SKM-1 treated with dmso at 0.1 percent for 144 hours (cell line): ENCODE measurements around the gene S100A12.
A peak's percentile ranks its signal among the peaks of the same experiment; 100 is the strongest.
"Not testable (repeated sequence)": the region's sequence is repeated elsewhere in the genome, so short reads cannot be mapped to it uniquely, and the experiment has no call there.

ENCODE experiments used
- DNase-seq: peaks from one replicate; lab custom pipeline; 2025; ENCODE audit not compliant: unreplicated experiment; lab: John Stamatoyannopoulos, UW

Gene S100A12

DNA sequence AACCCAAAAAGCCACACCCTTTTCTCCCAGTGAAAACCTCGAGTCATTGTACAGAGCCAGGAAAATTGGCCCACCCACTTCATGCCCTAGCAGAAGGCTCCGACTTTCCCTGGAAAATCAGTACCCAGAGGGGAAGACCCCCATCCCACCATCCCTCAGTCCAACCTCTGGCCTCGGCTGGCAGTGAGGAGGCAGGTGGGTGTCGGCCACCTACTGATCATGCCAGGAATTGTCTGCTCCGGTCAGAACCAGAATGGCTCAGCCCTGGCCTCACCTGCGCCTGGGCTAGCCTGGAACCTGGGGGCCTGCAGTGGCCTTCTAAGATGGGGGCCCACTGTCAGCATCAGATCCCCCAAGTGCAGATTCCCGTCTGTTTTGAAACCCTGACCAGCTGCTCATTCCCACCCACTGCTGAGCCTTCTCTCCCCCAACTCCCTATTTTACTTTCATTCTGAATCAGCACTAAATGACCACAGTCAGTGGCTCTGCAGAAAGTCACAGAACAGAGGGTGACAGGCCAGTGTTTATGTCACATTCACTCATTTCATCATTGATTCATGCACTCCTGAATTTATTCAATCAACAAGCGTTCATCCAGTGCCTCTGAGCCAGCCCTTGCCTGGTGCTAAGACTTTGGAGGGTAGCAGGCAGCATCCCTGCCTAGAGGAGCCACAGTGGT lies 20.8 kb downstream of the S100A12 start:
- no peak for DNase-seq

DNA sequence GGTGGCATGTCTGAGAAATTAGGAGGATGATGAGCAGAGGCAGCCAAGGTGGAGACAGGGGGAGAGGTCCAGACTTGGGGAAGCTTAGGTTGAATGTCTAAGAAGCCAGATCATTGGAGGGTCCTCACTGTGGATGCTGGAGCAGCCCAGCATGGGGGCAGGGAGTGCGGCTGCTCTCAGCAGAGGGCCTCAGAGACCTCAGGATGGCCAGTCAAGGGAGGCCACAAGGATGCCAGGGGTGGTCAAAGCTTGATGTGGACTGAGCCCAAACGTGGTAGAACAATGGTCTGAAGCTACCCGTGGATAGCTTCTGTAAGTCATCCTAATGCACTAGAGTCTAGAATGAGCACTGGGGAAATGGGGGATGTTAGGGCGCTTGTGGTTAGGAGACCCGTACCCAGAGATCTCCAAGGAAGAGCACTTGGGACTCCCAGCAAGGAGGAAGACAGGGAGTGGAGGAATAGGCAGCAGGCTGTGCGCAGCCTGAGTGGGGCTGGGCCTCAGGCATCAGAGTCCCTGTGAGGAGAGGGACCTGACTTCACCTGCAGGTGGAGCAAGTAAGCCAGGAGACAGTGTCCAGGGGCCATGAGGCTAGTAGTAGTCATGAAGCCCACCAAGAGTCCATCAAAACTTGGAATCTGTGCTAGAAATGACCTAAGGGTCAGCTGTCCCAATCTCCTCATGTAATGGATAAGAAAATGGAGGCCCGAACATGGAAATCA lies 22.0 kb downstream of the S100A12 start:
- peak; percentile 68 for DNase-seq

DNA sequence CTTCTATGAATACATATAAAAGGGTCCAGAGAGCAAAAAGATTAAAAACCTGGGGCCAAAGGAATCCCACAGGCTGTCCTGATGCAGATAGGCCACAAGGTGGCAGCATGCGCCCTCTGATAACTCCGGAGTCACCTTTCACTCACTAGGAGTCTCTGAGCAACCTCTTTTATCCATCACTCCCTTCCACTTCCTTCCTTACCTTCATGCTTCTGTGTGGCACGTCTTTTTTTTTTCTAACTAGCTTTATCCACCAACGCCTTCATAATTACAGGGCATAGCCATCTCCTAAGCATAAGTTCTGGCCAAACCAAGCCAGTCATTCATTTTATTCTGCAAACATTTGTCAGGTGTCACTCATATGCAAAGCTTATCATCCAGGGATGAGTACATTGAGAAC lies 22.9 kb downstream of the S100A12 start:
- peak; percentile 89 for DNase-seq

DNA sequence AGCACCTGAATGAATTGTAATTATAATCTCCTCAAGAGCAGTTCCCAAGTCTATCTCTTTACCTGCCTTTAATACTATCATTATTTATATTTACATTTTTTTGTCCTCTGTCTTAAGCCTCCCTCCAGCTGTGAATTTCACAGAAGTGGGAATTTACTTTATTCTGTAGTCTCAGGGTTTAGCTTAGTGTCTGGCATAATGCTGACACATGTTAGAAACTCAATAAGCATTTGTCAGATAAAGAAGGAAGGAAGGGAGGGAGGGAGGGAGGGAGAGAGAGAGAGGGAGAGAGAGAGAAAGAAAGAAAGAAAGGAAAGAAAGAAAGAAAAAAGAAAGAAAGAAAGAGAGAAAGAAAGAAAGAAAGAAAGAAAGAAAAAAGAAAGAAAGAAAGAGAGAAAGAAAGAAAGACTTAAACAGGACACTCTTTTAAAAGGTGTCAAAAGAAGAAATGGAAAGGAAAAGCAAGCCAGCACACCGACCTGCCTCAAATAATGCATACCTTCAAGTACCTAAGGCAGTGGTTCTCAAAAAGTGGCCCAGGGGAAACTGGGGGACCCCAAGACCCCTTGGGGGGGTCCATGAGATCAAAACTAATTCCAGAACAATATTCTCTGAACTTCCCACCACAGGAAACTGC lies 25.0 kb downstream of the S100A12 start:
- no peak for DNase-seq

DNA sequence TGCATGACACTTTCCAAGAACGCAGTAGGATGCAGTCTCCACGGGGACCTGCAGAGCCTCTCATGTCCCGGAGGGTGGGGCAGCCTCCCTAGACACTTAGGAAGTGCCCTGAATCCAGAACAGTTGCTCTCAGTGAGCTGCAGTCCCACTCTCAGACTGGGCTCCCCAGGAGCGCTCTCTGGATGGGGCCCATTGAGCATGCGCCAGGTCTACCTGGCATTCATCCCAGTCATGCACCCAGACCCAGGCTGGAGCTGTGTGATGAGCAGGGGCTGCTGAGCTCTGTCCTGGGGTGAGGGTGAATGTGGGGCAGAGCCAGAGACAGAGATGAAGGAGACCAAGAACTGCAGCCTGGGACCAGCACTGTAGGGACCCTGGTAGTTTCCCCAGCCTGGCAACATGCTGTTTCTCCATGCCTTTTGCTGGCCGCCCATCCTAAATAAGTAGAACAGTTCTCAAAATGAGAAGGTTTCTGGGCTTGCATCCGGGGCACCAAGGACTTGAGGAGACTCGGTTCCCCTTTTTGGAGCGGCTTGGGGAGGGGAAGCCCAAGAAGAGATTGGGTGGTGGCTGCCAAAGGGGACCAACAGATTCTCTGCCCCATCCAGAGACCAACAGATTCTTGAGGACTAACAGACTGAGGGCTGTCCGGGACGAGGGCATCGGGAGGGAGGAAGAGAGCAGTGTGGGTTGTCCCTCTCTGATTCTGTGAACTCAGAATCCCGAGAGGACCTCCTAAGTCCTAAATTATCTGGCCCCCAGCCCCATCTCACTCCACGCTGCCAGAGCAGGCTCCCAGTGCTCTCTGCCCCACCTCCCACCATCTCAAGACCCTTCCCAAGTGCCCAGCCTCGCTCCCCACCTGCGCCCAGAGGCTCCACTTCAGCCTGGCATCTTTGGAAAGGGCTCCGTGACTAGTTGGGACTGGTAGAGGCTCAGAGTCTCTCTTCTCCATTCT lies 25.8 kb downstream of the S100A12 start:
- DNase-seq: no peak

DNA sequence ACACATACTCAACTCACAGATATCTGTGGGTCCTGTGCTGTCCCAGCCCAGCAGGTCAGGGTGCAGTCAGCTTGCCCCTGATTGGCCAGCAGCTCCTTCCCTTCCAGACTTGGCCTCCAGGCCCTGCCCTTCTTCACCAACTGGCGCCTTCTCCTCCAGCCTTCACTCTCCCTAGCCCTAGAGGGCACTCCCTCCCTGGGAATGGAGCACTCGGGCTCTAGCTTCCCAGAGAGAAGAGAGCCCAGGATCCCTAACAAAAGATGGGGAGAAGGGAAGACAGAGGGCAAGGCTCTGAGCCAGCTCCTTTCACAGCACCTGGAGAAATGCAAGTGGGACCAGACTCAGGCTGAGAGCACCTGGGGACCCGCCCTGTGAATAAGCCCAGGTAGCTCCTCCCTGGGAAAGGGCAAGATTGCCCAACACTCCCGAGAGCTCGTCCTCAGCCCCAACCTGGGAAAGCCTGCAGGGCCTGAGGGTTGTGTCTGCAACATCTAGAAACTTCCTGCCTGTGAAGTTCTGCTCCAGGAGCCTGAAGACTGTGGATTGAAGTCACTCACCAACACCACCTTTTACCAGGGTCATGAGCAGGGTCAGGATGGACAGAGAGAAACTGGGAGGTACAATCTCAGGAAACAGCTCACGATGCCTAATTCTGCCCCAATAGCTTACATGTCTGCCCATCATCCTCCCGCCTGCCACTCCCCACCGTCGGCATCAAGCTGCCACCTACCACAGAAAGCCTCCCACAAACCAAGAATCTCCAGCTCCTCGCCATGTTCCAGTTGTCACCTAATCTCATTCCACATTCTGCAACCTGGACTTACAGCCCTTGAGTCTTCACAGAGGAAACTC lies 26.7 kb downstream of the S100A12 start, which contains the start of gene PGLYRP4:
Gene PGLYRP4, minus strand, starts transcription at position 331 of the 852 bp plus-strand sequence. CDS start 909 bp downstream, outside the sequence.
- DNase-seq: no peak

DNA sequence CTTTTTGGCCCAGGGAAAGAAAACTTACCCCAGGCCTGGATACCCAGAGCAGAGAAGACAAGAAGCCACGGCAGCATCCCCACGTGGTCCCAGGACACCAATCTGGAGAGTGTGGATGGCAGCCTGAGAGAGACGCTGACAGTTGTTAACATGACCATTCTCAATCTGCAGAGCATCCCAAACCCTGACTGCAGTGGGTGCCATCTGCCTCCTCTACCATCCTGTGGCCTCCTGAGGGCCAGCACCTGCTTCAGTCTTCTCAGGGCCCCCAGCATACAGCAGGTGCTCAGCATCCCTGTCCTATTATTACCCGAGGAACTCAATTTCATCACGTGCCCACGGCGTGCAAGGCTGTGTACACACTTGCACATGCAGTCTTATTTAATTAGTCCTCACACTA lies 27.6 kb downstream of the S100A12 start:
- no peak for DNase-seq

DNA sequence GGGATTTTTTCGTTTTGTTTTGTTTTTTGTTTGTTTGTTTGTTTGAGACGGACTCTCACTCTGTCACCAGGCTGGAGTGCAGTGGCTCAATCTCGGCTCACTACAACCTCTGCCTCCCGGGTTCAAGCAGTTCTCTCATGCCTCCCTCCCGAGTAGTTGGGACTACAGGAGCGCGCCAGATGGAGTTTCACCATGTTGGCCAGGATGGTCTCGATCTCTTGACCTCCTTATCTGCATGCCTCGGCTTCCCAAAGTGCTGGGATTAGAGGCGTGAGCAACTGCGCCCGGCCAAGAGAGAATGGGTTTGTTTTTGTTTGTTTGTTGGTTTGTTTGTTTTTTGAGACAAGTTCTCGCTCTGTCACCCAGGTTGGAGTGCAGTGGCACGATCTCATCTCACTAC lies 28.4 kb downstream of the S100A12 start:
- DNase-seq: not testable (repeated sequence)

DNA sequence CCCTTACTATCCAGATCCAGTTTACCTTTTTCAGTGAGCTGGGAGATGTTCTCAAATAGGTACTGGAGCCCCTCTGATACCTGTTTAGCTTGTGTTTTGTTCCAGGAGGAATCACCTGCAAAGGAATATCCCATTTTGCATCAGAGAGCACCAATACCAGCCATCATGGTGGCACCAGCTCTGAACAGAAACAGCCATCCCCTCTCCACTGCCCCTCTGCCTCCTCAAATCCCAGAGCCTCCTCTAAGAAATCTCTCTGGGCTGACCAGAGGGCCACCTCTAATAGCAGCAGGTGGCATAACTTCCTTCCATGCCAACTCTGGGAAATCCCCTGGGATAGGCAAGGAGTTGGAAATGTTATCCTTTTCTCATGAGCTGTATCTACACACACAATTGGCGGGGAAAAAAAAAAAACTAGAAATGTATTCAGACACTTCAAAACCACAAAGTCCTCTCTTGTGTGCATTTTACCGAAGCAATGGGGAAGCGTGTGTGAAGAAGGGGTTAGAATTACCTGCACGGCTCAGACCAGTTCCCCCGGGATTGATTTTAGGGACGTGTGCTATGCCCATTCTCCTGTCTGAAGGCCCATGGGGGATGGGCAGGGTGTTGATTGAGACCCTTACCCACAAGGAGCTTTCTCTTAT lies 29.2 kb downstream of the S100A12 start:
- no peak for DNase-seq

DNA sequence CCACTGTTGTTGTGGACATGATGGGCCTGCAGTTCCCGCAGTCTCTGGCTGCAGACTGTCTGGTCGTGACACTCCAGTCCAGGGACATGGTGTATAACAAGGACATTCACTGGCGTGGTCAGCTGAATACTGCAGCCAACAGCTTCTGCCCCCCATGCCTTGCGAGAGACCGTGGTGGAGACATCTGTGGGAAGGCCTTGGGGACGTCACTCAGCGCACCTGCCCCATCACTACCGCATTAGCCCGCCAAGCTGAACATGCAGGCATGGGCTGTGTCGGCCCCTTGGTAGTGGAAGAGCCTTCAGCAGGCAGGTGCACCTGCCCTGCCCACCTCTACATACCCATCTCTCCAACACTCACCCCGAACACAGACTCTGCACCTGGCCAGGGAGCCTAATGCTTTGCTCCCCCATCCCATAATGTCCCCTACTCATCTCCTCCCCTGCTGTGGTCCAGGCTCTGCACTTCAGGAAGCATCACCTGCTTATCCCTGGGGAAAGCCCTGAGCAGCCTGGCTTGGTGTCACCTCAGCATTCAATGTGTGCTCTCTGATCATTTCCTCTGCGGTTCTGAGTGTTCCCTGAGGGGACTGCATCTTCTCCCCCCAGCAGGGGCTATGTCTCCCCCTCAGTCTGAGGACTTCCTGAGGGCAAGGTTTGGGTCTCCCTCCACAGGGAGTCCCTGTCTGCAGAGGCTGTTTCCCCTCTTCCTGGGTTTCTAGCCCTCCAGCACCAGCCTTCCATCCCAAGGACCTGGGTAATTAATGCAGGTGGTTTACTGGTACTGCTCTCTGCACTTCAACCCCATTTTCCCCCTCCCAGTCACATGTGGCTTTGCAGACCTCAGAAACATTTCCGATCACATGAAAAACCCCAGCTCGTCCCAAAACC lies 30.0 kb downstream of the S100A12 start:
- no peak for DNase-seq

DNA sequence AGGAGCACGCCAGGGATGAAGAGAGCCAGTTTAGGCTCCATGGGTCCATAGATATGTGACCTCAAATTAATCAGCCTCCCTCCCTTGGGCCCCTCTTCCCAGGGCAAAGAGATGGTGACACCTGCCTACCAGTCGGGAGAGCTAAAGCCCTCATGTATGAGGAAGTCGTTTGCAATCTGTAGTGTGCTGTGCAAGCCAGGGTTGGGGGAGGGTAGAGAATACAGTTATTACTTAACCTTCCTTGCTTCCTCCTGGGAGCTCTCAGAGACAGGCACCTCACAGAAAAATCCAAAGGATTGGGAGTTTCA lies 30.7 kb downstream of the S100A12 start:
- DNase-seq: peak; percentile 98

DNA sequence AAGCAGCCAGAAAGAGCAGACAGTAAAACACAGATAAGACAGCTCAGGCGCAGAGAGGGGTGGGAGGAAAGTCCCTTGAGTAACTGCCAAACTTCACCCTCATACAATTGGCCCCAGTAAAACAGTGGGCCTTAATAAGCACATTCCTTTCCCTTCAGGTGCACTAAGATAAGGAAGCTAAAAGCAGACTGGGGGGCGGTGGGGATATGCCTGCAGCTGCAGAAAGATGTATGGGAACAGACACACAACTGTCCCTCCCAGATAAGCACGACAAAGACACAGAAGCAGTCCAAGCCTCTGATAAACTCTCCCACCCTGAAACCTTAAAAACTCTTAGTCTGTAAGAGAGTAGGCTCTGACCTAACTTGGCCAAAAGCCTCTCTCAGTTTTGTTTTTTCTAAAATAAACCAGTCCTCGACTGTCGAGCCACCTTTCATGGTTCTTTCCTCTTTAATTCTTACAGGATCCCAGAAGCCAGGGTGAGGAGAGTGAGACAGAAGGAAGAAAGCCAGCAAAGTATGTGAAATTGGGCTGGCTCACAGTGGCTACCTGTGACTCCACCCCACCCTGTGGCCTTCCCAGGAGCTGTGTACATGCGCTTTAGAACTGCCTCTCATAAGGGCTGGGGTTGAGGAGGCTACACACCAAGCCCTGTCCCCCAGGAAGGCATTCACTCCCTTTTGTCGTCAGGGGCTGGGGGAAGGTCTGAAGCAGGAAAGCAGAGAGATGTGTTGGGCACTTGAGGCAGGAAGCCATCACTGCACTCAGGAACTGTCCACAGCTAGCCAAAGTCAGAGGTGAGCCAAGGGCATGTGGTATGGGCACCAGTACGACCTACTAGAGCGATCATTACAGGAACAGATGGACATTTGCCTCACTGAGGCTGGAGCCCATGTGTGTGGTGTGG lies 31.4 kb downstream of the S100A12 start:
- DNase-seq: no peak

DNA sequence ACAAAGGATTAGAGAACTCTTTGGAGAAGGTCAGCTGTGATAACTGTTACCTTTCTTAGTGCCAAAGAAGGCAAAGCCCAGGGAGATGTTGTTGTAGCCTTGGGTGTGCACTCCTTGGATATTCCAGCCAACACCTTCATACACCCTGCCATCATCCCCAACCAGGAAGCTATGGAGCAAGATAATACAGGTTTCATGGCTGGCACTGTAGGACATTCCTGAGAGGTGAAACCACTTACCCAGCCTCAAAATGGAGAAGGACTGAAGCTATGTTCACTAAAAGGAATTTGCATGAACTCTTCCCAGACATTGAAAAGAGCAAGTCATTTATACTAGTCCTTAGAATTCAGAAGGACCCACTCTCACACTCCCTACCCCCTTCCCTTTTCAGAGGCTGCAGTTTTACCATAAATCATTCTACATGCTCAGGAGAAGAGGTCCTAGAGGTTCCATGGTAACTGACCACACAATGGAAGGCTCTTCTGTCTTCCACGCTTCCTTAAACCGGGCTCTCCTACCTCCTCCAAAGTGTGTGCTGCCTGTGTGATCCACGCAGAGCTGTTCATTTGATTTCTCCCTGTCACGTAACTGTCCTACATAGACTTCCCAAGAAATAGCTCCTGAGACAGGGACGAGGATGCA lies 32.3 kb downstream of the S100A12 start:
- DNase-seq: no peak

DNA sequence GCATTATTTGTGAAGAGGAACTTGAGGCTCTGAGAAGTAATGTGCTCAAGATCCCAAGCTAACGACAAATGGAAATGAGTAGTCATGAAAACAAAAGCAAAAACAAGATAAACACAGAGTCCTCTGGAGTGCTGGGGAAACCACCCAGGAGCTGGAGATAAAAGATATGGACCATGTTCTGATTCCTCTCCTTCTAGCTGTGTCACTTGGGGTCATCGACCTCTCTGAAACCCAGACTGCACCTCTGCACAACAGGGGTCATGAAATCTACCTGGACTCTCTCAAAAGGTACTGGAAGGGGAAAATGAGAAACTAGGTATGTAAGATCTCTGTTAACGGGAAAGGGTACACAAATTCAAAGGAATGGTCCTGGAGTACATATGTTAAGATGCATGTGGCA lies 33.2 kb downstream of the S100A12 start:
- no peak for DNase-seq

DNA sequence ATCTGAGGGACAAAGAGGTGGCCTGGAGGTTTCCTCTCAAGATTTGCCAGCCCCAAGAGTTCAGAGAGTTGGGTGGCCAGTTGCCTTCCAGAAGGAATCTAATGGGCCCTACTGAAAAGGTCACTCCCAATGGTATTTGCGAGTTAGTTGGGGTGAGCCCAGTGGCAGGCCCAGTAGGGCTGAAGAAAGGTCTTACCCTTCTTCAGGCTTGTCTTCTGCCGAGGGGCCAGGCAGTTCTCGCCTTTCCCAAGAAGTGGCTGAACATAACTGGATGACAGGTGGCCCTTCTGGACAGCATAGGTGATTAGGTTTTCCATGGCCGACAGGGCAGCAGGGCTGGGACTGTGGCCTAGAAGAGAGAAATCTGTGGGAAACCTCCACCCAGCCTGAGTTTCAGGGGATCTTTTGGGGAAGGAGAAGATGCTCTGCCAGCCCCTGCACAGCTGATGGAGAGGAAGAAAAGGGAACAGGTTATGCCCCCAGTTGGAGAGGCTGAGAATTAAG lies 33.9 kb downstream of the S100A12 start:
- DNase-seq: no peak

DNA sequence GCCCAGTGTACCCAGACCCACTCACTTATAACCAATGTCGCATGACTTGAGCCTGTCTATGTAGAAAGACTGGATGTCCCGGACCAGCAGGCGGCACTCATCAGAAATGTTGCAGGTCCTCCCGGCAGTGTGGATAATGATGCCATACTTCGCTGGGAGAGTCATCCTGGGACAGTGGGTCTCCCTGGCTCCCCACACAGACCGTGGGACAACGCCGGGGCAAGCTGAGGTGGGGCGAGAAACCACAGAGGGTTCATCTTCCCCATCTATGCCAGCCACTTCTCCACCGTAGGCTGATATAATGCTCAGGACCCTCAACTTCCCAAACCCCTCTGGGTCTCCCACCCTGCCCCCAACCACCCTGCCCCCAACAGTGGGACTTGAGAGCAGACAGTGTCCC lies 35.1 kb downstream of the S100A12 start:
- no peak for DNase-seq

DNA sequence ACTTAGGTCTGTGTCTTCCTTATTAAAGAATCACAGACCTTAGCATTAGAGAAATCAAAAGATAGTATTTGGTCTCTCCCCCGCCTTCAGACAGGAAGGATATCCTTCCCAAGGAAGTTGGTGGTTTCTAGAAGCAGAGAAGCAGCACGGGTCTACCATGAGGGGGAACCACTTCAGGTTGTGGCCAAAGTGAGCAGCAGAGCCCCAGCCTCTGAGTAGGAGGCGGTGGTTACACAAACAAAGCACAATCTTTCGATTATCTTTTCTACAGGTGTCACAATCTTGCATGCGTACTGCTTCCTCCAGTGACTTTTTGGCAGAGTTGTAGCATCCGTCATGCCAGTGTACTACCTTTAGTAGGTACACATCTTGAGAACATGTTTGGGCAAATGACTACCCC lies 35.6 kb downstream of the S100A12 start:
- no peak for DNase-seq
